ENCODE measurements around the gene RERE. TPM values are rescaled to one million over a fixed set of nuclear protein-coding genes. Genes with fewer than 3 reads are reported as not detected.

Gene RERE
- total RNA-seq, 2 experiments from 2014 or later, result 73.1 to 211 TPM

GRCh38 chr1:8545078-8545477 lies 272.4 kb downstream of the RERE start:
- TF ChIP-seq CTCF (conservative IDR thresholded peaks at IDR 0.05; ENCODE audit: low read length) (no peak), EZH2phosphoT487 (IDR thresholded peaks at IDR 0.05; ENCODE audit: borderline replicate concordance, low read depth, low read length) (no peak)
- peaks cover 41% of the 10 kb centered on the region for H3K4me1 ChIP-seq (ENCODE audit: insufficient read depth, low read length, poor library complexity, severe bottlenecking)
- H3K27ac ChIP-seq (ENCODE audit: low read depth, low read length, poor library complexity, severe bottlenecking), result peak overlapping the region; percentile 38
- H3K9me2 ChIP-seq (ENCODE audit: insufficient read depth, low read length), result no peaks in the 10 kb centered on the region
- no peak overlapping the region for H3K4me3 ChIP-seq (ENCODE audit: low read depth, low read length, poor library complexity, severe bottlenecking)
- H3K4me2 ChIP-seq (ENCODE audit: low read length), result peak overlapping the region; percentile 13; the same call in 1 of the 2 replicates
- H3K36me3 ChIP-seq (ENCODE audit: insufficient read depth, low read length), result peaks cover 40% of the 10 kb centered on the region
- intact Hi-C loops (cut with micrococcal nuclease; ENCODE audit: unreplicated experiment), result no loop called here
- DNase-seq (ENCODE audit: low spot score), result peak; percentile 55
- peaks cover 9% of the 10 kb centered on the region; the same call in 1 of the 2 replicates for H3K79me2 ChIP-seq (ENCODE audit: insufficient read depth, low read depth, low read length)
- no peaks in the 10 kb centered on the region for H4K20me1 ChIP-seq (ENCODE audit: insufficient read depth, low read length)
- H3K9me3 ChIP-seq (ENCODE audit: low read length), result peaks cover 23% of the 10 kb centered on the region
- POLR2A ChIA-PET, result interaction anchor here (0.6 kb wide), 2 partner anchors 61 to 296 kb away, joined by 3 read pairs; no protein-coding TSS in a partner anchor
- no peak overlapping the region for H2AFZ ChIP-seq (ENCODE audit: low read length)
- CTCF ChIA-PET (ENCODE audit: unreplicated experiment), result no interaction called here
- no TSS peak for BruUV-seq (replicated peaks)

- POLR2A ChIA-PET, result no interaction called here
- Histone ChIP-seq H3K27ac (ENCODE audit: low read depth, low read length, poor library complexity, severe bottlenecking) (peak overlapping the region; percentile 38), H3K4me3 (ENCODE audit: low read depth, low read length, poor library complexity, severe bottlenecking) (no peak overlapping the region), H4K20me1 (ENCODE audit: insufficient read depth, low read length) (no peaks in the 10 kb centered on the region), H3K9me2 (ENCODE audit: insufficient read depth, low read length) (no peaks in the 10 kb centered on the region), H3K36me3 (ENCODE audit: insufficient read depth, low read length) (peaks cover 40% of the 10 kb centered on the region), H3K9me3 (ENCODE audit: low read length) (peaks cover 23% of the 10 kb centered on the region), H3K79me2 (ENCODE audit: insufficient read depth, low read depth, low read length) (peaks cover 9% of the 10 kb centered on the region; the same call in 1 of the 2 replicates), H3K4me1 (ENCODE audit: insufficient read depth, low read length, poor library complexity, severe bottlenecking) (peaks cover 46% of the 10 kb centered on the region), H2AFZ (ENCODE audit: low read length) (no peak overlapping the region), H3K4me2 (ENCODE audit: low read length) (peak overlapping the region; percentile 13; the same call in 1 of the 2 replicates)
- BruUV-seq (replicated peaks), result no TSS peak
- CTCF ChIA-PET (ENCODE audit: unreplicated experiment), result no interaction called here
- intact Hi-C loops (cut with micrococcal nuclease; ENCODE audit: unreplicated experiment), result no loop called here
- DNase-seq (ENCODE audit: low spot score), result no peak
- TF ChIP-seq CTCF (conservative IDR thresholded peaks at IDR 0.05; ENCODE audit: low read length) (no peak), EZH2phosphoT487 (IDR thresholded peaks at IDR 0.05; ENCODE audit: borderline replicate concordance, low read depth, low read length) (no peak)
Measured at GRCh38 chr1:8544644-8545043, 272.8 kb downstream of the RERE start.

GRCh38 chr1:8543965-8544364 lies 273.5 kb downstream of the RERE start:
- no peak for DNase-seq (ENCODE audit: low spot score)
- Histone ChIP-seq H2AFZ (ENCODE audit: low read length) (no peak overlapping the region), H3K9me2 (ENCODE audit: insufficient read depth, low read length) (no peaks in the 10 kb centered on the region), H3K36me3 (ENCODE audit: insufficient read depth, low read length) (peaks cover 40% of the 10 kb centered on the region), H3K4me2 (ENCODE audit: low read length) (no peak overlapping the region), H3K4me3 (ENCODE audit: low read depth, low read length, poor library complexity, severe bottlenecking) (no peak overlapping the region), H3K79me2 (ENCODE audit: insufficient read depth, low read depth, low read length) (peaks cover 9% of the 10 kb centered on the region; the same call in 1 of the 2 replicates), H3K9me3 (ENCODE audit: low read length) (peaks cover 23% of the 10 kb centered on the region), H4K20me1 (ENCODE audit: insufficient read depth, low read length) (no peaks in the 10 kb centered on the region), H3K27ac (ENCODE audit: low read depth, low read length, poor library complexity, severe bottlenecking) (no peak overlapping the region), H3K4me1 (ENCODE audit: insufficient read depth, low read length, poor library complexity, severe bottlenecking) (peaks cover 52% of the 10 kb centered on the region)
- ChIA-PET POLR2A (no interaction called here), CTCF (ENCODE audit: unreplicated experiment) (no interaction called here)
- TF ChIP-seq EZH2phosphoT487 (IDR thresholded peaks at IDR 0.05; ENCODE audit: borderline replicate concordance, low read depth, low read length), result no peak
- no peak for TF ChIP-seq CTCF (conservative IDR thresholded peaks at IDR 0.05; ENCODE audit: low read length)
- no TSS peak for BruUV-seq (replicated peaks)
- intact Hi-C loops (cut with micrococcal nuclease; ENCODE audit: unreplicated experiment), result no loop called here

Measured in OCI-LY7 (cell line).